ENCODE measurements around the gene PUS7. TPM values are rescaled to one million over a fixed set of nuclear protein-coding genes. Genes with fewer than 3 reads are reported as not detected.
A peak's percentile ranks its signal among the peaks of the same experiment; 100 is the strongest.
"Not testable (repeated sequence)": the region's sequence is repeated elsewhere in the genome, so short reads cannot be mapped to it uniquely, and the experiment has no call there.

Gene PUS7
- total and polyA plus RNA-seq, 2 donors from 2014 or later = 2.6 to 10.6 TPM

DNA sequence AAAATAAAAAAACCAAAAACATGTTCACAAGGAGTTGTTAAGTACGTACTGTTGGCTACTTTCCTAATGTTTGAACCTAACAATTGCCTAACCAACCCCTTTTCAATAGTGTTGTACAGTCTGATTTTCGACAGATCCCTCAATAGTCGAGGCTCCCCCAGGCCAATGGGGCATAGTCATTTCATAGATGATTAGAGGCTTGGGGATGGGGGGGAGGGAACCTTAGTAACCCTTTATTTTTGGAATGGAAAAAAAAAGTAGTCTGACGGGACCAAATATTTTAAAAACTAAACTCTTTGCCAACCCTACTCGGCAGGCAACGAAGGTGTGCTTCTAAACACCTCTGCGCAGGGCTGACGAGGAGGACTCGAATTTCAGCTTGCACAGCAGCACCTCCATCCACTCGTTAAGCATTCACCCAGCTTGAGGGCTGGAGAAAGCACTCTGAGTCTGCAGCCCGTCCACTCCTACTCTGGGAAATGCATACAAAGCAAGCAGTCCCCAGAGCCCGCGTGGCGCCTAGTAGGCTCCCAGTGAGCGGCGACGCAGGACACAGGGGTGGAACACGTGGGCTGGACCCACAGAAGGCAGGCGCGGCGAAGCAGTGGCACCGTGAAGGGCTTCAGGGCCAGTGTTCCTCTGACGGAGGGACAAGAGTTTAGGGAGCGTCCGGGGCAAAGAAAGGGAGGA, 899 bp downstream of the PUS7 start:
- Histone ChIP-seq H3K27ac (ENCODE audit: low read depth in 2 of 2, low read length in 2 of 2) (peak overlapping the region in 1 of 2 donors; percentile 74), H3K4me3 (ENCODE audit: low read length in 3 of 3) (peak overlapping the region; percentile 35 to 67 (median 63)), H3K9me3 (ENCODE audit: control insufficient read depth in 2 of 3, insufficient read depth in 1 of 3, low read length in 3 of 3) (no peaks in the 10 kb centered on the region), H3K9ac (ENCODE audit: low read length in 3 of 3) (peak overlapping the region; percentile 22 to 59 (median 23)), H3K4me1 (ENCODE audit: control insufficient read depth in 2 of 3, insufficient read depth in 2 of 3, low read depth in 1 of 3, low read length in 3 of 3) (no peaks in the 10 kb centered on the region), H3K36me3 (ENCODE audit: control insufficient read depth in 2 of 3, insufficient read depth in 3 of 3, low read length in 3 of 3) (no peaks in the 10 kb centered on the region), H3K27me3 (ENCODE audit: control insufficient read depth, insufficient read depth, low read length) (no peaks in the 10 kb centered on the region)
- TF ChIP-seq CTCF (IDR thresholded peaks at IDR 0.05; ENCODE audit: borderline replicate concordance, extremely low read depth, insufficient read depth) = no peak
- peak; percentile 83 to 88 (median 85) for DNase-seq
- intact Hi-C loops (cut with DNase I) = no loop called here
- FAIRE-seq = no peak

DNA sequence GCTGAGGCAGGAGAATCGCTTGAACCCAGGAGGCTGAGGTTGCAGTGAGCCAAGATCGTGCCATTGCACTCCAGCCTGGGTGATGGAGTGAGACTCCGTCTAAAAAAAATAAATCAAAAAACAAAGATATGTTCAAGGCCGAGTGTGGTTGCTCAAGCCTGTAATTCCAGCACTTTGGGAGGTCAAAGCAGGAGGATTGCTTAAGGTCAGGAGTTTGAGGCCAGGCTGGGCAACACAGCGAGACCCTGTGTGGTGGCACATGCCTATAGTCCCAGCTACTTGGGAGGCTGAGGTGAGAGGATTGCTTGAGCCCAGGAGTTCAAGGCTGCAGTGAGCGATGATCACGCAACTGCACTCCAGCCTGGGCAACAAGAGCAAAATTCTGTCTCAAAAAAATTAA, 1.5 kb downstream of the PUS7 start:
- FAIRE-seq; H3K27ac ChIP-seq (ENCODE audit: low read depth in 2 of 2, low read length in 2 of 2); H3K4me3 ChIP-seq (ENCODE audit: low read length in 3 of 3); DNase-seq; H3K9ac ChIP-seq (ENCODE audit: low read length in 3 of 3); H3K36me3 ChIP-seq (ENCODE audit: control insufficient read depth in 2 of 3, insufficient read depth in 3 of 3, low read length in 3 of 3); H3K4me1 ChIP-seq (ENCODE audit: control insufficient read depth in 2 of 3, insufficient read depth in 2 of 3, low read depth in 1 of 3, low read length in 3 of 3); intact Hi-C loops (cut with DNase I); H3K27me3 ChIP-seq (ENCODE audit: control insufficient read depth, insufficient read depth, low read length); H3K9me3 ChIP-seq (ENCODE audit: control insufficient read depth in 2 of 3, insufficient read depth in 1 of 3, low read length in 3 of 3): not testable (repeated sequence)

DNA sequence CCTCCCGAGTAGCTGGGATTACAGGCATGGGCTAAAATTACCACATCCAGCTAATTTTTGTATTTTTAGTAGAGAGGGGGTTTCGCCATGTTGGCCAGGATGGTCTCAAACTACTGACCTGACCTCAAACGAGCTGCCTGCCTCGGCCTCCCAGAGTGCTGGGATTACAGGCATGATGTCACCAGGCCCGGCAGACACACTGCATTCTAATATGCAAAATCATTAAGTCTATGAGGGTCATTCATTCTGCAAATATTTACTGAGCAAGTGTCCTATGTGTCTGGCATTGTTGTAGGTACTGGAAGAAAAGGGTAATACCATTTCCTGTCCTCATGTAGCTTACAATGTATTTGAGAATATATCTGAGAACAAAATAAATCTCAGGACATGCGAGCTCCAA, 2.7 kb downstream of the PUS7 start:
- Histone ChIP-seq H3K27ac (ENCODE audit: low read depth in 2 of 2, low read length in 2 of 2) (no peak overlapping the region), H3K27me3 (ENCODE audit: control insufficient read depth, insufficient read depth, low read length) (no peaks in the 10 kb centered on the region), H3K4me3 (ENCODE audit: low read length in 3 of 3) (no peak overlapping the region), H3K4me1 (ENCODE audit: control insufficient read depth in 2 of 3, insufficient read depth in 2 of 3, low read depth in 1 of 3, low read length in 3 of 3) (no peaks in the 10 kb centered on the region), H3K9me3 (ENCODE audit: control insufficient read depth in 2 of 3, insufficient read depth in 1 of 3, low read length in 3 of 3) (no peaks in the 10 kb centered on the region), H3K9ac (ENCODE audit: low read length in 3 of 3) (no peak overlapping the region), H3K36me3 (ENCODE audit: control insufficient read depth in 2 of 3, insufficient read depth in 3 of 3, low read length in 3 of 3) (no peaks in the 10 kb centered on the region)
- DNase-seq (no peak), FAIRE-seq (no peak)
- TF ChIP-seq CTCF (IDR thresholded peaks at IDR 0.05; ENCODE audit: borderline replicate concordance, extremely low read depth, insufficient read depth) = no peak
- intact Hi-C loops (cut with DNase I) = no loop called here

GRCh38 chr7:105515610-105516009, 6.5 kb downstream of the PUS7 start:
- DNase-seq; intact Hi-C loops (cut with DNase I); H3K27me3 ChIP-seq (ENCODE audit: control insufficient read depth, insufficient read depth, low read length); H3K36me3 ChIP-seq (ENCODE audit: control insufficient read depth in 2 of 3, insufficient read depth in 3 of 3, low read length in 3 of 3); H3K4me1 ChIP-seq (ENCODE audit: control insufficient read depth in 2 of 3, insufficient read depth in 2 of 3, low read depth in 1 of 3, low read length in 3 of 3); H3K9me3 ChIP-seq (ENCODE audit: control insufficient read depth in 2 of 3, insufficient read depth in 1 of 3, low read length in 3 of 3); H3K27ac ChIP-seq (ENCODE audit: low read depth in 2 of 2, low read length in 2 of 2); FAIRE-seq; H3K4me3 ChIP-seq (ENCODE audit: low read length in 3 of 3); H3K9ac ChIP-seq (ENCODE audit: low read length in 3 of 3): not testable (repeated sequence)

Measured in kidney (tissue), 14 donors.